LoVo (cell line): ENCODE data around the gene JCAD.
"Not testable (repeated sequence)": the region's sequence is repeated elsewhere in the genome, so short reads cannot be mapped to it uniquely, and the experiment has no call there.

Experiments used
- DNase-seq: peaks from one replicate; pipeline ENCODE4 v3.0.0-alpha.2; 2016; ENCODE audit warnings: low spot score

The JCAD gene

GRCh38 chr10:29982997-29983648 lies 76.3 kb downstream of the JCAD start:
- DNase-seq: no peak

DNA sequence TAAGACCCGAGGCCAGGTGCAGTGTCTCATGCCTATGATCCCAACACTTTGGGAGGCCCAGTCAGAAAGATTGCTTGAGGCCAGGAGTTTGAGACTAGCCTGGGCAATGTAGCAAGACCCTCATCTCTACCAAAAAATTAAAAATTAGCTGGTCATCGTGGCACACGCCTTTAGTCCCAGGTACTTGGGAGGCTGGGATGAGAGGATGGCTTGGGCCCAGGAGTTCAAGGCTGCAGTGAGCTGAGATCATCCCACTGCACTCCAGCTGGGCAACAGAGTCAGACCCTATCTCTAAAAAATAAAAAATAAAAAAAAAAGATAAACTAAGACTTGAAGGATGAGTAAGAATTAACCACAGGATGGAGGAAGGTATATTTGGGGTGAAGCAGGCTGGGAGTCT lies 77.9 kb downstream of the JCAD start:
- no peak for DNase-seq

DNA sequence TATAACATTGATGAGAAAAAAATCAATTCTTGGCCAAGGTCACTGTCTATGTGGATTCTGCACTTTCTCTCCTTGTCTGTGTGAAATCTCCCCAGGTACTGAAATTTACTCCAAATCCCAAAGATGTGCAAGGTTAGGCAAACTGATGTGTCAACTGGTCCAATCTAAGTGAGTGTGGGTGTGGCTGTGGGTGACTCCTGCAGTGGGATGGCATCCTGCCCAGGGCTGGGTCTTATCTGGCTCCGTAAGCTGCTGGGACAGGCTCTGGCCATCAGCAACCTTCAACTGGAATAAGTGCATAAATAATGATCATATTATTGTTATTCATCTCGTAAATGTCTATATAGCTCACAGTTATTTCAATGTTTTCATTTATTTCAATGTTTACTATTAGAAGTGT lies 79.3 kb downstream of the JCAD start:
- DNase-seq: no peak

DNA sequence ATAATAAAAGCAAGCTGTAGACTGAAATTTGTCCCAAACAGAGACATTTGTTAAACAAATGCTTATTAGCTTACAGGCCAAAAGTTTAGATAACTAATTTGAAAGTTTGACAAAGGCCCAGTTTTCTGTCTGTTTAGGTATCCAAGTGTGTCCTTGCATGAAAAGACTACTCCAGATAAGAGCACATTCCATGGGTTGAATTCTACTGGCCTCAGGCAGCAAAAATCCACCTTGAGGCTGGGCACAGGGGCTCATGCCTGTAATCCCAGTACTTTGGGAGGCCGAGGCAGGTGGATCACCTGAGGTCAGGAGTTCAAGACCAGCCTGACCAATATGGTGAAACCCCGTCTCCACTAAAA lies 80.0 kb downstream of the JCAD start:
- DNase-seq: not testable (repeated sequence)

- DNase-seq: no peak
Measured at GRCh38 chr10:29977171-29977570, 82.2 kb downstream of the JCAD start.

- no peak for DNase-seq
Measured at GRCh38 chr10:29976134-29976533, 83.3 kb downstream of the JCAD start.

GRCh38 chr10:29974773-29975172 lies 84.6 kb downstream of the JCAD start:
- no peak for DNase-seq

DNA sequence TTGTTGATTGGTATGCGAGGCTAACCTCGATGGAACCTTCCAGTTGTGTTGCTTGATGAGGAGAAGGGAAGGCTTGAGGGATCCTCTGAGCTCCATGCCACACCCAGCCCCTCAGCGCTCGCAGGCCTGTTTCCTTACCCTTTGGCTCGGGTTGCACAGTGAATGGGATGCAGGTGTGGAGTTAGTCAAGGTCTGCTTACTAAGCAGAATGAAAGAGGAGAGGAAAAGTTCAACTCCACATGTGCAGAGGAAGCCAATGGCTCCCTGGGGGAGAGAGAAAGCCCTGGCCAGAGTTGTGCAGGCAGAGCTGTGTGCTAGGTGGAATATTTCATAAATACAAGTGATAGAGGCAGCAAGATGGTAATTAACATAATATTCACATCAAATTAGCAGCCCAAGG lies 85.5 kb downstream of the JCAD start:
- DNase-seq: no peak

DNA sequence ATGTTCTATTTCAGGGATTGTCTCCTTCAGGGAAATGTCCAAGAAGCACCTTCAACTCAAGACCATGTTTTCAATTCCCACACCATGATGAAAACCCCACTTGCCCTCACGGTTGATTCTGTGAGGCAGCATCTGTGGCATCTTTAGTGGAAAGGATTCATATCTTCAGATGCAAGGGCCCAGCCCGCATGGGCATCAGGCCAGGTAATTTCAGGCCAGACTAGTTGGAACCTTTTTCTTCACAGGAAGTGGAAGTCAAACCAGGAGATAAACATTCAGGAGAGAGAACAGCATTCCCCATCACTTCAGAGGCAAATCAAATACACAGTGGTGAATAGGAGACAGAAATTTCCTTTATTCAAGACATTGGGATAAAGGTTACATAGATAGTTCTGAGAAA lies 88.8 kb downstream of the JCAD start:
- DNase-seq: no peak

DNA sequence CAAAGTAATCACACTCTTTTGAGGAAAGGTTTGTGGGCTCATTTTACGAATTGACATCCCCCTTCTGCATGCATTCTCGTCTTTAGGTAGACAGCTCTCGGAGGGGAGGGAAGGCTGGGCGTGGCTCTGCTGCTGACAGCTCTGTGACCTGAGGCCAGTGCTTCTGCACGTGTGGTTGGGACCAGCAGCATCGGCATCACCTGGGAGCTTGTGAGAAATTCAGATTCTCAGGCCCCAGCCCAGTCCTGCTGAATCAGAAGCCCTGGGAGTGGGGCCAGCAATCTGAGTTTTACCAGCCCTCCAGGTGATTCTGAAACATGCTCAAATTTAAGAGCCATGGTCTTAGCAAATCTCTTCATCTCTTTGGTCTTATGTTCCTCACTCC lies 89.4 kb downstream of the JCAD start:
- no peak for DNase-seq

DNA sequence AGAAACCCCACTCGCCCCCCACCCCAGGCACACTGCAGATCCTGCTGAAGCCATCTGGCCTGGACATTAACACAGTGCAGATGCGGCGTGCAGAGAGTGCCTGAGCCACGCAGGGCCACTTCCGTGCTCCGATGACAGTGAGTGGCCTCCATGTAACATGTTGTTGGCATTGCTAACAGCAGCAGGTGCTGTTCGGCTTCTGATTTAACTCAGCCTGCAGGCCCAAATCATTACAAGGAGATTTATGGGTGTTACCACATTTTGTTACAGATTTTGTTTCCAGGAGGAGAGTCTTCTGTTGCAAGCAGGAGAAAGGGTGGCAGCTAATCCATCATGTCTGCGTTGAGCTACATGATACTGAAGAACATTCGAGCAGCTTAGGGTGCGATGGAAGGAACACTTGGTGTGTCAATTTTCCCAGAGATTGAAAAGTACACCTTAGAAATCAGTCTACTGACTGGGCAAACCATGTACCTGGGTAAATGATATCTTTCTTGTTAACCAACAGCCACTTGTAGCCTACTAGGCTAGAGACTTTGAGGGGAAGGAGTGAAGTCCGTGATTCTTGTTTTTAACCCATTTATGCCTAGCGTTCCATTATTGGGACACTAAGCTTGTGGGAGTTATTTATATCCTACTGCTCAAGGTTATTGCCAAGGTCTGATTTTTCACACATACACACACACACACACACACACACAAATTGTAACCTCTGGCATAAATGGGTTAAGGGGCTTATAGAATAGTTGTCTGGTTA lies 90.0 kb downstream of the JCAD start:
- no peak for DNase-seq

GRCh38 chr10:29968585-29968984 lies 90.8 kb downstream of the JCAD start:
- no peak for DNase-seq

GRCh38 chr10:29966269-29966668 lies 93.1 kb downstream of the JCAD start:
- no peak for DNase-seq
